Spleen (tissue), 11 donors: ENCODE data around the gene CARD19. TPM values are rescaled to one million over a fixed set of nuclear protein-coding genes. Genes with fewer than 3 reads are reported as not detected.

Experiments used
- DNase-seq: peaks from one replicate; pipeline ENCODE4 v3.0.0-alpha.2; 2020
- H3K27ac ChIP-seq, 8 donors: fragments of 200-600 bp; sonication (generic) in 7 of 8; 1 replicate in 4 of 8; 2 replicates in 4 of 8; pipeline versions ENCODE4 v1.5.0 to v1.8.0; 2016 to 2021; ENCODE audit warnings: inconsistent platforms in 4 of 8, mild to moderate bottlenecking in 4 of 8, moderate library complexity in 1 of 8
- H3K27me3 ChIP-seq, 7 donors: fragments of 200-600 bp; sonication (generic) in 6 of 7; replicated peaks in 1 of 7; 1 replicate in 4 of 7; 2 replicates in 3 of 7; pipeline versions ENCODE4 v1.5.0 to v1.8.0; 2016 to 2021; ENCODE audit warnings: inconsistent platforms in 3 of 7, mild to moderate bottlenecking in 1 of 7
- H3K36me3 ChIP-seq, 6 donors: fragments of 200-600 bp; sonication (generic) in 5 of 6; 1 replicate in 4 of 6; 2 replicates in 2 of 6; pipeline versions ENCODE4 v1.5.0 to v1.8.0; 2016 to 2021; ENCODE audit warnings: inconsistent platforms in 2 of 6
- H3K4me1 ChIP-seq, 6 donors: fragments of 200-600 bp; sonication (generic) in 5 of 6; 1 replicate in 3 of 6; 2 replicates in 3 of 6; pipeline versions ENCODE4 v1.5.0 to v1.8.0; 2016 to 2021; ENCODE audit warnings: inconsistent platforms in 3 of 6
- H3K4me3 ChIP-seq, 8 donors: fragments of 200-600 bp; sonication (generic) in 7 of 8; 1 replicate in 4 of 8; 2 replicates in 4 of 8; pipeline versions ENCODE4 v1.5.0 to v1.8.0; 2016 to 2021; ENCODE audit warnings: inconsistent platforms in 4 of 8, mild to moderate bottlenecking in 4 of 8, moderate library complexity in 2 of 8
- H3K9me3 ChIP-seq, 8 donors: fragments of 200-600 bp; sonication (generic) in 7 of 8; 1 replicate in 4 of 8; 2 replicates in 4 of 8; pipeline versions ENCODE4 v1.5.0 to v1.8.0; 2016 to 2021; ENCODE audit warnings: inconsistent platforms in 4 of 8
- CTCF ChIP-seq, 11 experiments: fragments of 200-600 bp in 7 of 11; fragments of 450-650 bp in 4 of 11; sonication (generic) in 4 of 11; IDR thresholded peaks in 8 of 11; conservative IDR thresholded peaks in 3 of 11; 1 replicate in 7 of 11; 2 replicates in 4 of 11; pipeline versions ENCODE4 v1.4.0 to v1.8.0; 2016 to 2021; ENCODE audit warnings: antibody characterized with exemption in 11 of 11, inconsistent platforms in 4 of 11, mild to moderate bottlenecking in 1 of 11
- POLR2A ChIP-seq, 3 donors: fragments of 450-650 bp; IDR thresholded peaks; one replicate each; pipeline ENCODE4 v1.5.1; 2017; ENCODE audit warnings: antibody characterized with exemption in 3 of 3, mild to moderate bottlenecking in 1 of 3
- POLR2AphosphoS5 ChIP-seq, 3 donors: sonication (generic); formaldehyde crosslinking; IDR thresholded peaks; one replicate each; pipeline ENCODE4 v1.5.1; 2017; ENCODE audit warnings: antibody characterized with exemption in 3 of 3
- WGBS, 5 donors: extraction: QIAGEN DNeasy Blood & Tissue Kit in 3 of 5; methylation state at CpG; one replicate each; pipeline versions ENCODE4 v1.1.5 to v1.1.7; 2013 to 2018; 5-methylcytosine and 5-hydroxymethylcytosine counted together
- intact Hi-C: fragments of 100-400 bp; cut with DNase I; formaldehyde crosslinking; loops from one replicate; pipeline ENCODE4 v1.15.0; 2023; ENCODE audit warnings: low total_unique reads
- polyA plus RNA-seq, 3 donors: library from polyadenylated mRNA; stranded (reverse); fragments of 200-250 nt; gene quantifications; one replicate each; pipeline ENCODE4 v1.2.1, GENCODE V29; 2013
- total RNA-seq, 7 donors: library from RNA; depleted of rRNA in 3 of 7; stranded (reverse); fragments of >200 nt in 3 of 7; fragmentation: NEBNext Ultra II Directional in 4 of 7; extraction: Animal tissue kit (Norgen Biotek cat#: 25700) in 4 of 7; gene quantifications; one replicate each; pipeline versions ENCODE4 v1.1.0 to v1.2.1, GENCODE V29; 2016 to 2021
- donor health status: healthy with polysubstance abuse.
- donor health status: DM: no; HTN: no; CAD: no; lungs with moderate emphysema.
- donor health status: DM: no; HTN: no; CAD: no.
- donor health status: Bipolar disorder and iron deficiency.
- donor health status: healthy.
- donor health status: DM: no; HTN: no; CAD: no.
- donor health status: DM: yes; HTN: yes; CAD: no.

Gene CARD19
- total and polyA plus RNA-seq, 10 donors: 21.7 to 78.8 (median 39.2) TPM

GRCh38 chr9:93060746-93061259, 35.2 kb upstream of the CARD19 start:
- DNase-seq: no peak
- H3K27ac ChIP-seq: peak overlapping the region; percentile 74 to 98 (median 93)
- peaks cover 55 to 96% (median 81%) of the 10 kb centered on the region in 6 donors for H3K4me1 ChIP-seq
- TF ChIP-seq CTCF (IDR thresholded peaks at IDR 0.05 in 8 of 11, conservative IDR thresholded peaks at IDR 0.05 in 3 of 11): no peak
- peak in 2 of 3 donors; percentile 43 to 47 for TF ChIP-seq POLR2AphosphoS5 (IDR thresholded peaks at IDR 0.05)
- no peak for TF ChIP-seq POLR2A (IDR thresholded peaks at IDR 0.05)
- WGBS, 5 donors: 48 to 68% (median 66%) methylated on average over 6 to 8 of the region's 8 CpGs
- peak overlapping the region in 3 of 8 donors; percentile 61 to 88 (median 70) for H3K4me3 ChIP-seq
- no peaks in the 10 kb centered on the region for H3K27me3 ChIP-seq
- intact Hi-C loops: no loop called here
- H3K9me3 ChIP-seq: no peaks in the 10 kb centered on the region
- peaks cover 0 to 20% (median 0%) of the 10 kb centered on the region in 6 donors for H3K36me3 ChIP-seq

DNA sequence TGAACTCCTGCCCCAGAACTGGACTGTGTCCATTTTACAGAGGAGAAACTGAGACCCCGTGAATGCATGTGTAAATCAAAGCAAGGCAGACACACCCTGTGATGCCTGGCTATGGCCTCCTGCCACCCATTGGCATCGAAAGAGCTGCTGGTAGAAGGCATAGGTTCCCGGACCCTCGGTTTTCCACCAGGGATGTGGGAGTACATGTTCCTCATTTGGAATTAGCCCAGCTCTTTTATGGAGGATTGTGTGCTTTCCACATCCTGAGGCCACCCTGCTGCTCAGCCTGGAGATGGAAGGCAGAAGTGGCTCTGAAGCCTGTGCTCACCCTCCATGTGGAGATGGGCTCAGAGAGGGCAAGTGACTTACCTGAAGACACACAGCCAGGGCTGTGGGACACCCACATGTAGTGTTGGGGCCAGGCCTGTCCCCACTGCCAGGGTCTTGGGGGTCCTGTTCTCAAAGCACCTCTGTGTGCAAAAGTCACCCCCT, 34.7 kb upstream of the CARD19 start:
- WGBS, 5 donors: 72 to 88% (median 85%) methylated on average over 4 of the region's 4 CpGs
- peaks cover 55 to 97% (median 83%) of the 10 kb centered on the region in 6 donors for H3K4me1 ChIP-seq
- DNase-seq: no peak
- H3K36me3 ChIP-seq: peaks cover 0 to 24% (median 0%) of the 10 kb centered on the region in 6 donors
- TF ChIP-seq POLR2AphosphoS5 (IDR thresholded peaks at IDR 0.05) (no peak), CTCF (IDR thresholded peaks at IDR 0.05 in 8 of 11, conservative IDR thresholded peaks at IDR 0.05 in 3 of 11) (no peak), POLR2A (IDR thresholded peaks at IDR 0.05) (no peak)
- no peaks in the 10 kb centered on the region for H3K9me3 ChIP-seq
- intact Hi-C loops: no loop called here
- peak overlapping the region in 2 of 8 donors; percentile 70 to 88 for H3K4me3 ChIP-seq
- H3K27me3 ChIP-seq: no peaks in the 10 kb centered on the region
- H3K27ac ChIP-seq: peak overlapping the region; percentile 74 to 98 (median 93)

DNA sequence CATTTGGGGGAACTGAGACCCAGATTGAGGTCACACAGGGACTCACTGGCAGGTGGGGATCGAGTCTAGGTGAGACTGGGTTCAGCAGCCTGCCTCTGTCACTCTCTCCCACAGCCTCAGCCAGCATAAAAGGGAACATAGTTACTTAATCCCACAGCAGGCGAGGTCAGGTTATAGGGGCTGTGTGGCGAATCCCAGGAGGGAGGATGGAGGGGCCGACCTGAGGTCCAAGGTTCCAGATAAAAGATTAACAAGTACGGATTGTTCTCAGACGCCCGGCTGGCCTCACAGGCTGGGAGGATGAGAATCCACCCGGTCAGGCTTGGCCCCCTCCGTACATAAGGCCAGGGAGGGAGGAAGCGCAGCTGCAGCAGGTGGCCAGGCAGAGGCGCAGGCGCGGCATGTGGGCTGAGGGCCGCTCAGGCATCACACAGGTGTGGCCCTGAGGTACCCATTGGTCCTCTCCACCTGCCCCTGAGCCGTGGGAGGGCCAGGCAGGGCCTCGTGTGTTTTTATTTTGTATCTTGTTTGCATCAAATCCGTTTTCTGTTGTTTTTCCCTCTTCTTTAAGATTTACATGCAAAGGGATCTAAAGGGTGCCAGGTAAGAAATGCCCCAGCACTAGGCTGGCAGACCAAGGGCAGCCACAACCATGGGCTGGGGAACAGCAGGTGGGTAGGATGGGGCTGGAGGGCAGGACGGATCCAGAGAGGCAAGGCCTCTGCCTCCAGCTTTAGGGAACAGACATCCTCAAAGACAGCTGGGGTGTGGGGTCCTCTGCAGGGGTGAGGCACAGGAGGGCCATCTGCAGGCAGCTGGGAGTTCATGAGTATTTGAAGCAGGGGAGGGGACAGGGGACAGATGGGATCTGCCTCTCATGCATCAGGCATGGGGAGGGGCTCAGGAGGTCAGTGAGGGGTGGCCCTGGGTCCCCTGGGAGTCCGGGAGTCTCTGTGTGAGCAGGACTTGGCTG, 33.9 kb upstream of the CARD19 start:
- H3K4me1 ChIP-seq: peaks cover 55 to 100% (median 83%) of the 10 kb centered on the region in 6 donors
- 46 to 66% (median 64%) methylated on average over 17 to 19 of the region's 19 CpGs for WGBS, 5 donors
- H3K4me3 ChIP-seq: peak overlapping the region in 3 of 8 donors; percentile 8 to 88 (median 8)
- no peaks in the 10 kb centered on the region for H3K9me3 ChIP-seq
- no peaks in the 10 kb centered on the region for H3K27me3 ChIP-seq
- intact Hi-C loops: no loop called here
- H3K36me3 ChIP-seq: peaks cover 0 to 24% (median 0%) of the 10 kb centered on the region in 6 donors
- DNase-seq: peak; percentile 93
- H3K27ac ChIP-seq: peak overlapping the region; percentile 74 to 98 (median 93)
- TF ChIP-seq POLR2AphosphoS5 (IDR thresholded peaks at IDR 0.05): peak; percentile 90 to 96 (median 93)
- no peak for TF ChIP-seq POLR2A (IDR thresholded peaks at IDR 0.05)

DNA sequence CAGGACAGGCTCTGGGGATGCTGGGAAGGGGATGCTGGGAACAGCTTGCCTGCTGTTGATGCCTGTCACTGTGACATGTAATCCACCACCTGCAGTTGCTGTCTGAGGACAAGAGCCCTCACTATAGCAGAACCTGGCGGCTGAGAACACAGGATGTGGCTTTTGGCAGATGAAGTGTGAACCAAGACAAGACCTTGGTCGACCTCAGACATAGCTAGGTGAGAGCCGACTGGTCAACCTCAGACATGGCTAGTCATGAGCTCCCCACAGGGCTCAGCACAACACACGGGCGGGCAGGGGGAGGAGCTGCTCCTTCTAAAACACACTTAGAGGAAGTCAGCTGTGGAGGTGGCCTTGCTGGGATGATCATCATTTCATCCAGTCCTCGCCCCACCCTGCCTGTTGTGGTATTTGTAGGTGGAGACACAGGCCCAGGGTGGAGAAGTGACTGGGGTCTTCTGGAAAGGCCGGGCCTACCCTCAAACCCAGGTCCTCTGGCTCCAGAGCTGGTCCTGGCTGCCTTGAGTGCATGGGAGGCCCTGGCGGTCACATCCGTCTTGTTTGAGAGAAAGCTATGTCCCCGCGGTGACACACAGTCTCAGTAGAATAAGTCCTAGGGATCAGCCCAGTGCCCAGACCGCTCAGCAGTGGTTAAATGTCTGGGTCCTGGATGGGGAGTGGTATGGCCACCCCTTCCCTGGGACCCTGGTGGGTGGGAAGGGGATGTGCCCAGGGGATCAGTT, 31.5 kb upstream of the CARD19 start:
- DNase-seq: peak; percentile 95
- peaks cover 55 to 99% (median 66%) of the 10 kb centered on the region in 6 donors for H3K4me1 ChIP-seq
- no peaks in the 10 kb centered on the region for H3K9me3 ChIP-seq
- H3K36me3 ChIP-seq: peaks cover 0 to 37% (median 3%) of the 10 kb centered on the region in 6 donors
- H3K27ac ChIP-seq: peak overlapping the region; percentile 74 to 98 (median 93)
- 14 to 53% (median 41%) methylated on average over 9 to 12 of the region's 12 CpGs for WGBS, 5 donors
- intact Hi-C loops: no loop called here
- H3K4me3 ChIP-seq: peak overlapping the region in 1 of 8 donors; percentile 88
- no peaks in the 10 kb centered on the region for H3K27me3 ChIP-seq
- TF ChIP-seq POLR2AphosphoS5 (IDR thresholded peaks at IDR 0.05) (peak; percentile 63 to 93 (median 80)), POLR2A (IDR thresholded peaks at IDR 0.05) (no peak)
